Activated CD8-positive, alpha-beta T cell treated with anti-CD3 and anti-CD28 coated beads for 36 hours (primary cell): ENCODE results near the gene TAPBPL. TPM values are rescaled to one million over a fixed set of nuclear protein-coding genes. Genes with fewer than 3 reads are reported as not detected.

Experiments used
- ATAC-seq: fragments of 200-7000 bp; cut with Tn5 transposase; one replicate; pipeline ENCODE4 v1.10.0; 2021; ENCODE audit warnings: mild to moderate bottlenecking, moderate library complexity
- CTCF ChIA-PET: fragments of 350-600 bp; sonication (Branson Sonifier 250); formaldehyde crosslinking; loops from one replicate; lab custom pipeline; 2021; ENCODE audit warnings: antibody characterized with exemption; lab: Charles Lee
- POLR2A ChIA-PET: fragments of 350-600 bp; sonication (Branson Sonifier 250); formaldehyde crosslinking; loops from one replicate; lab custom pipeline; 2021; ENCODE audit warnings: antibody characterized with exemption; lab: Charles Lee
- DNase-seq: peaks from one replicate; pipeline ENCODE4 v3.0.0-alpha.2; 2020
- H3K27ac Mint-ChIP-seq: one replicate; pipeline ENCODE4 v1.8.0; 2021; ENCODE audit warnings: mild to moderate bottlenecking, mixed read lengths
- H3K27me3 Mint-ChIP-seq: one replicate; pipeline ENCODE4 v1.8.0; 2021; ENCODE audit warnings: mixed read lengths
- H3K36me3 Mint-ChIP-seq: one replicate; pipeline ENCODE4 v1.8.0; 2021; ENCODE audit warnings: low read depth, mixed read lengths
- H3K4me1 Mint-ChIP-seq: one replicate; pipeline ENCODE4 v1.8.0; 2021; ENCODE audit warnings: low read depth, mixed read lengths
- H3K4me3 Mint-ChIP-seq: one replicate; pipeline ENCODE4 v1.8.0; 2021; ENCODE audit warnings: mild to moderate bottlenecking, moderate library complexity, mixed read lengths
- H3K9me3 Mint-ChIP-seq: one replicate; pipeline ENCODE4 v1.8.0; 2021; ENCODE audit warnings: mixed read lengths
- intact Hi-C: fragments of 100-400 bp; cut with micrococcal nuclease; formaldehyde crosslinking; loops from one replicate; pipeline ENCODE4 v1.10.0; 2022
- total RNA-seq, 2 experiments: library from RNA; stranded (reverse); gene quantifications; one replicate each; pipeline ENCODE4 v1.2.3, GENCODE V29; 2021
- TF ChIP-seq, protein P1 (sequence below): fragments of 200-600 bp; IDR thresholded peaks from one replicate; pipeline ENCODE4 v1.8.0; 2022; ENCODE audit warnings: antibody characterized with exemption, mild to moderate bottlenecking

The TAPBPL gene
- total RNA-seq, 2 experiments from 2014 or later, result 23.3 to 28.0 TPM

DNA sequence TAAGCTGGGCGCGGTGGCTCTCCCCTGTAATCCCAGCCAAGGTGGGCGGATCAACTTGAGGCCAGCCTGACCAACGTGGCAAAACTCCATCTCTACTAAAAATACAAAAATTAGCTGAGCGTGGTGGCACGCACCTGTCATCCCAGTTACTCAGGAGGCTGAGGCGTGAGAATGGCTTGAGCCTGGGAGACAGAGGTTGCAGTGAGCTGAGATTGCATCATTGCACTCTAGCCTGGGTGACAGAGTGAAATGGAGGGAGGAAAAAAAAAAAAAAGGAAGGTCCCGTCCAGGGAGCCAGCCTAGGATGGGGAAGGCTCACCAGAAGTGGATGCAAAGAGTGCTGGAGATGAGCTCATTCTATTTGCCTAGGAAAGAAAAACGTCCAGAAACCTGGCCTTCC, 9.0 kb upstream of the TAPBPL start:
- ATAC-seq (no peak), DNase-seq (no peak)
- TF ChIP-seq, protein P1, sequence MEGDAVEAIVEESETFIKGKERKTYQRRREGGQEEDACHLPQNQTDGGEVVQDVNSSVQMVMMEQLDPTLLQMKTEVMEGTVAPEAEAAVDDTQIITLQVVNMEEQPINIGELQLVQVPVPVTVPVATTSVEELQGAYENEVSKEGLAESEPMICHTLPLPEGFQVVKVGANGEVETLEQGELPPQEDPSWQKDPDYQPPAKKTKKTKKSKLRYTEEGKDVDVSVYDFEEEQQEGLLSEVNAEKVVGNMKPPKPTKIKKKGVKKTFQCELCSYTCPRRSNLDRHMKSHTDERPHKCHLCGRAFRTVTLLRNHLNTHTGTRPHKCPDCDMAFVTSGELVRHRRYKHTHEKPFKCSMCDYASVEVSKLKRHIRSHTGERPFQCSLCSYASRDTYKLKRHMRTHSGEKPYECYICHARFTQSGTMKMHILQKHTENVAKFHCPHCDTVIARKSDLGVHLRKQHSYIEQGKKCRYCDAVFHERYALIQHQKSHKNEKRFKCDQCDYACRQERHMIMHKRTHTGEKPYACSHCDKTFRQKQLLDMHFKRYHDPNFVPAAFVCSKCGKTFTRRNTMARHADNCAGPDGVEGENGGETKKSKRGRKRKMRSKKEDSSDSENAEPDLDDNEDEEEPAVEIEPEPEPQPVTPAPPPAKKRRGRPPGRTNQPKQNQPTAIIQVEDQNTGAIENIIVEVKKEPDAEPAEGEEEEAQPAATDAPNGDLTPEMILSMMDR, result no peak
- Mint-ChIP-seq H3K27me3 (no peaks in the 10 kb centered on the region), H3K4me1 (peaks cover 60% of the 10 kb centered on the region), H3K27ac (peak overlapping the region; percentile 99), H3K4me3 (peak overlapping the region; percentile 93), H3K9me3 (no peaks in the 10 kb centered on the region), H3K36me3 (peaks cover 57% of the 10 kb centered on the region)
- POLR2A ChIA-PET, result interaction anchor here (0.7 to 13.2 kb wide), 14 partner anchors 9 to 501 kb away, joined by 3 to 267 read pairs (median 10); partner anchors contain the start of genes C12orf57, GAPDH, MRPL51 and RNU7-1
- intact Hi-C loops, result no loop called here
- CTCF ChIA-PET, result interaction anchor here (0.9 to 10.2 kb wide), 11 partner anchors 9 to 430 kb away, joined by 3 to 89 read pairs (median 8); partner anchors contain the start of genes SPSB2, TAPBPL and VAMP1

DNA sequence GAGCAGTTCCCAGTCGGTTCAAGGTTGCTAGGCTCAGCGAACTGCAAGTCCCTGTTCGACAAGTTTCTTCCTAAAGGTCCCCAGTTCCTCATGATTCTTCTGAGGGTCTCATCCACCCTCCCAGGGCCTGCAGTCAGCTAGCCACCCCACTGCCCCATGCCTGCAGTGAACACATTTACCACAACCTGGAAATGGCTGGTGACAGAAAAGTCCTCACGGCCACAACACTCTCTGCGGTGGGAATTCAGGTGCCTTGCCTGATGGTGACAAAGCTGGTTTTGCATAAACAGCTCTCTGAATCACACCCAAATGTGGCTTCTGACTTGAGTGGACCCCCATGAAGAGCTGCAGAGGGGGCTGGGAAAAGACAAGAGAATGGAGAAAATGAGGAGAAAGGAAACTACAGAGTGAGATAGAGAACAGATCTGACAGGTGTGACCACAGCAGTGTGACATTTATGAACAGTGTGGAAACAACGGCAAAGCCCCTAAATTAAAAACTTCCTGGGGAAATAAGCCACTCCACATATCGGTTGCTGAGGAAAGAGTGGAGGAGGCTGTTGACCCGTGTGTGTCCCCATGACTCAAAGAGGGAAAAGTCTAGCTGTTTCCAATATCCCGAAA, 8.4 kb upstream of the TAPBPL start:
- H3K4me1 Mint-ChIP-seq, result peaks cover 61% of the 10 kb centered on the region
- H3K9me3 Mint-ChIP-seq, result no peaks in the 10 kb centered on the region
- ChIA-PET POLR2A (interaction anchor here (0.7 to 13.2 kb wide), 16 partner anchors 10 to 516 kb away, joined by 3 to 267 read pairs (median 8); partner anchors contain the start of genes GAPDH, MRPL51, TAPBPL and VAMP1), CTCF (interaction anchor here (0.8 to 10.2 kb wide), 12 partner anchors 9 to 429 kb away, joined by 3 to 89 read pairs (median 8); partner anchors contain the start of genes SPSB2, TAPBPL and VAMP1)
- DNase-seq (peak; percentile 84), ATAC-seq (peak; percentile 68)
- TF ChIP-seq, protein P1, result no peak
- H3K36me3 Mint-ChIP-seq, result peaks cover 64% of the 10 kb centered on the region
- H3K27ac Mint-ChIP-seq, result peak overlapping the region; percentile 99
- H3K27me3 Mint-ChIP-seq, result no peaks in the 10 kb centered on the region
- H3K4me3 Mint-ChIP-seq, result peak overlapping the region; percentile 93
- intact Hi-C loops, result no loop called here

DNA sequence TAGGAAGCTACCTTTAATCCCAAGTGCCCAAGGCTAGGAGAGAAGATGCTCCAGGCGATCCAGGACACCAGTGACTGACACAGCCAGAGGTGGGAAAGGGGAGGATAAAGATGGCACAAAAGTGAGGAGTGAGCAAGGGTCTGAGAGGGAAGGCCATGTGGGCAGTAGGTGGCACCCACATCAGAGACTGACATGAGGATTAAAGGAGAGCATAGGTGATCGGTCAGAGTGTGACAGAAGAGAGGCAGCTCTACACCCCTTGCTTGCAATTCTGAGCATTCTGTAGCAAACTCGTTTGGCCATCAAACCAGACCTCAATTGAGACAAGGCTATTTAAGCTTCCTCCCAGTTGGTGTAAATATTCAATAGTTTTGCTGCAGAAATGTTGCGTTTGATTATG, 7.8 kb upstream of the TAPBPL start:
- peak; percentile 32 for ATAC-seq
- Mint-ChIP-seq H3K27ac (peak overlapping the region; percentile 99), H3K9me3 (no peaks in the 10 kb centered on the region), H3K27me3 (no peaks in the 10 kb centered on the region), H3K4me3 (peak overlapping the region; percentile 93), H3K4me1 (peaks cover 55% of the 10 kb centered on the region), H3K36me3 (peaks cover 69% of the 10 kb centered on the region)
- TF ChIP-seq, protein P1, result no peak
- CTCF ChIA-PET, result interaction anchor here (0.8 to 10.2 kb wide), 14 partner anchors 8 to 429 kb away, joined by 3 to 89 read pairs (median 7); partner anchors contain the start of genes SPSB2, TAPBPL and VAMP1
- DNase-seq, result peak; percentile 51
- intact Hi-C loops, result no loop called here
- POLR2A ChIA-PET, result interaction anchor here (0.7 to 13.2 kb wide), 14 partner anchors 10 to 515 kb away, joined by 3 to 267 read pairs (median 10); partner anchors contain the start of genes GAPDH, MRPL51, TAPBPL and VAMP1

DNA sequence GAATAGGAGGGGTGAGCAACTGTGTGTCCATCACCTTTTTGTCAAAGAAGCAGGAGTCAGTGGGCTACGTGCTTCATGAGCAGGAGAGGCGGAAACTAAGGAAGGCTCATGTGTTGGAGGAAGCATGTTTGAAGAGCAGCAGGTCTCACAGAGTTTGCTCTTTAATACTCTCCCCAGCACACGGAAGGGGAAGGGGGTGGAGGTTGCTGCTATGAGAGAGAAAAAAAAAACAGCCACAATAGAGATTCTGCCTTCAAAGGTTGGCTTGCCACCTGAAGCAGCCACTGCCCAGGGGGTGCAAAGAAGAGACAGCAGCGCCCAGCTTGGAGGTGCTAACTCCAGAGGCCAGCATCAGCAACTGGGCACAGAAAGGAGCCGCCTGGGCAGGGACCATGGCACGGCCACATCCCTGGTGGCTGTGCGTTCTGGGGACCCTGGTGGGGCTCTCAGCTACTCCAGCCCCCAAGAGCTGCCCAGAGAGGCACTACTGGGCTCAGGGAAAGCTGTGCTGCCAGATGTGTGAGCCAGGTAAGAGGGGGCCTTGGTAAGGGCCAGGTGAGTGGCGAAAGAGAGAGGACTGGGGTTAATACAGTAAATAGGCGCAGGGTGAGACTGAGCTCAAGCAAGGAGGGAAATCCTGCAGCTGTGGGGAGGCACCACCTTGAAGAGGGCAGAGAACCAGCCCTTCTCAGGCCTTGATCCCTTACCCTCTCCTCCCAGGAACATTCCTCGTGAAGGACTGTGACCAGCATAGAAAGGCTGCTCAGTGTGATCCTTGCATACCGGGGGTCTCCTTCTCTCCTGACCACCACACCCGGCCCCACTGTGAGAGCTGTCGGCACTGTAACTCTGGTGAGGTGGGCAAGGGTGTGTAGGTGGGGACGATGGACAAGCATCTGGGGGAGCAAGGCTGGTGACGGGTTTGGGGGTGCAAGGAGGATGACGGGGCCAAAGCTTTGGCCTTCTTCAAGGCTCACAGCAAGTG, 6.8 kb upstream of the TAPBPL start, which contains the start of gene CD27:
TSS of gene CD27 (plus strand) at position 252 of the 985 bp plus-strand sequence. CDS start at position 393, 141 bp downstream.
- ChIA-PET POLR2A (interaction anchor here (1.0 to 13.2 kb wide), 11 partner anchors 11 to 109 kb away, joined by 3 to 267 read pairs (median 20); partner anchors contain the start of genes GAPDH, TAPBPL and VAMP1), CTCF (interaction anchor here (0.8 to 10.2 kb wide), 7 partner anchors 11 to 105 kb away, joined by 3 to 89 read pairs (median 11); no protein-coding TSS in a partner anchor)
- Mint-ChIP-seq H3K27me3 (no peaks in the 10 kb centered on the region), H3K36me3 (peaks cover 74% of the 10 kb centered on the region), H3K27ac (peak within 1 kb of the TSS; percentile 99), H3K4me3 (peak within 1 kb of the TSS; percentile 93), H3K9me3 (no peaks in the 10 kb centered on the region), H3K4me1 (peaks cover 51% of the 10 kb centered on the region)
- ATAC-seq (peak; percentile 34), DNase-seq (peak; percentile 43)
- TF ChIP-seq, protein P1, result no peak
- intact Hi-C loops, result no loop called here
